Common myeloid progenitor, CD34-positive (primary cell): Measurements from ENCODE around the gene SNX24.

ENCODE experiments used
- CTCF ChIA-PET: fragments of 350-600 bp; sonication (Branson Sonifier 250); formaldehyde crosslinking; loops from one replicate; lab custom pipeline; 2021; ENCODE audit warnings: antibody characterized with exemption; lab: Charles Lee
- POLR2A ChIA-PET: fragments of 350-600 bp; sonication (Branson Sonifier 250); formaldehyde crosslinking; loops from one replicate; lab custom pipeline; 2021; ENCODE audit warnings: antibody characterized with exemption; lab: Charles Lee
- DNase-seq, 3 donors: peaks; one replicate each; pipeline versions ENCODE4 v3.0.0 to v3.0.0-alpha.2; 2013
- H3K27ac ChIP-seq, 2 experiments: 1 replicate in 1 of 2; 2 replicates in 1 of 2; pipeline ENCODE4 v1.7.0; 2013; ENCODE audit warnings: inconsistent platforms in 2 of 2, low read length in 2 of 2, mild to moderate bottlenecking in 2 of 2, low read depth in 1 of 2, moderate library complexity in 1 of 2; ENCODE audit not compliant: severe bottlenecking in 2 of 2, insufficient read depth in 1 of 2, poor library complexity in 1 of 2
- H3K27me3 ChIP-seq, 5 experiments: replicated peaks in 2 of 5; 1 replicate in 3 of 5; 2 replicates in 2 of 5; pipeline versions ENCODE4 v1.6.1 to v1.7.0; 2013; ENCODE audit warnings: low read length in 4 of 5, mild to moderate bottlenecking in 2 of 5, moderate library complexity in 2 of 5, inconsistent platforms in 1 of 5; ENCODE audit not compliant: insufficient read depth in 5 of 5, control insufficient read depth in 4 of 5
- H3K36me3 ChIP-seq, 4 experiments: 1 replicate in 2 of 4; 2 replicates in 2 of 4; pipeline versions ENCODE4 v1.6.1 to v1.7.0; 2013; ENCODE audit warnings: low read length in 3 of 4, control low read depth in 1 of 4, mild to moderate bottlenecking in 1 of 4; ENCODE audit not compliant: control insufficient read depth in 4 of 4, insufficient read depth in 4 of 4
- H3K4me1 ChIP-seq, 4 experiments: 1 replicate in 3 of 4; 2 replicates in 1 of 4; pipeline versions ENCODE4 v1.6.1 to v1.7.1; 2013; ENCODE audit warnings: low read length in 3 of 4, mild to moderate bottlenecking in 3 of 4, control low read depth in 1 of 4, inconsistent platforms in 1 of 4, moderate library complexity in 1 of 4; ENCODE audit not compliant: control insufficient read depth in 4 of 4, insufficient read depth in 4 of 4; ENCODE audit errors: control extremely low read depth in 1 of 4
- H3K4me3 ChIP-seq, 7 experiments: 1 replicate in 4 of 7; 2 replicates in 3 of 7; pipeline versions ENCODE4 v1.5.1 to v1.7.0; 2013; ENCODE audit warnings: mild to moderate bottlenecking in 7 of 7, low read length in 6 of 7, moderate library complexity in 6 of 7, inconsistent platforms in 2 of 7, low read depth in 2 of 7, control low read depth in 1 of 7; ENCODE audit not compliant: insufficient read depth in 4 of 7, control insufficient read depth in 1 of 7; ENCODE audit errors: extremely low read depth in 1 of 7
- H3K9me3 ChIP-seq, 5 experiments: 1 replicate in 4 of 5; 2 replicates in 1 of 5; pipeline versions ENCODE4 v1.6.1 to v1.7.1; 2013; ENCODE audit warnings: low read length in 4 of 5, mild to moderate bottlenecking in 2 of 5, inconsistent platforms in 1 of 5, low read depth in 1 of 5, moderate library complexity in 1 of 5; ENCODE audit not compliant: control insufficient read depth in 4 of 5, insufficient read depth in 2 of 5; ENCODE audit errors: control extremely low read depth in 1 of 5
- WGBS: methylation state at CpG from one replicate; pipeline ENCODE4 v1.1.5; 2013; ENCODE audit not compliant: insufficient coverage; 5-methylcytosine and 5-hydroxymethylcytosine counted together

The SNX24 gene

DNA sequence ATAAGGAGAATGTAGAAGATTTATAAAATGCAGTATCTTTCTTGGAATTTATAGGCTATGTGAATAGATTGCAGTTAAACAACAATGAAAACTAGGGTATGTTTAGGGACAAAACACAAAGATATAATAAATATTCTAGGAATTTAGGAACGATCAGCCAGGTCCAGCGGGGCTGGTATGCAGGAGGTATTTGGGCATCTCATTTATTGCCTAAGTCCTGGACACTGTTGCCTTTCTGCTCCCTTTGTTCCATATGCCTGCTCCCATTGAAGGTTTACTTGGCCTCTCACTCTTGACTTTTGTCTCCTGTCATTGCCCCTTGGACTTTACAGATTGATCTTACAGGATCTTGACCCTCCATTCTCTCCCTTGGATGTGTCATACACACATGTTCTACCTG lies 55.9 kb downstream of the SNX24 start:
- H3K4me1 ChIP-seq = peaks cover 0 to 15% (median 12%) of the 10 kb centered on the region in 4 experiments
- no peak for DNase-seq
- no peaks in the 10 kb centered on the region for H3K9me3 ChIP-seq
- no peak overlapping the region for H3K27ac ChIP-seq
- ChIA-PET POLR2A (no interaction called here), CTCF (no interaction called here)
- H3K27me3 ChIP-seq = no peaks in the 10 kb centered on the region
- no peaks in the 10 kb centered on the region for H3K36me3 ChIP-seq
- no peak overlapping the region for H3K4me3 ChIP-seq
- WGBS = 100% methylated on average over 2 of the region's 2 CpGs

DNA sequence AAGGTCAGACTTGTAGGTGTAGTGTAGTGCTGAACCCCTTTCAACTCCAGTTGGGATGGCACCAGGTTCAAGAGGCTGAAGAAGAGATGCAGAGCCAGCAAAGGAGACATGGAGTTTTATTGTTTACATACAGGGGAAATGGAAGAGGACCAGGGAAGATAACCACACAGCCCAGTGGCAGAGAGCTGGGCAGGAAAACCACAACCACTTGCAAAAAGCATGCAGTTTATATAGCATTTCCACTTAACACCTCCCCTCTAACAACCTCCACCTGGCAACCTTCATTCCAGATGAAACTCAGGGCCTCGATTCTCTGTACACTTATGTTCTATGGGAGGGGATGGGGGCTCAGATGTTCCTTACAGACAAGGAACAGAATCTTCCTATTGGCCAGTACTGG lies 56.9 kb downstream of the SNX24 start:
- peaks cover 0 to 15% (median 12%) of the 10 kb centered on the region in 4 experiments for H3K4me1 ChIP-seq
- no CpG with 5 or more reads among the region's 1 CpG for WGBS
- no peaks in the 10 kb centered on the region for H3K9me3 ChIP-seq
- DNase-seq = peak; percentile 4 to 50 (median 41)
- H3K27ac ChIP-seq = no peak overlapping the region
- CTCF ChIA-PET = no interaction called here
- POLR2A ChIA-PET = interaction anchor here (0.6 kb wide), 1 partner anchor 89 kb away, joined by 3 read pairs; no protein-coding TSS in a partner anchor
- no peaks in the 10 kb centered on the region for H3K36me3 ChIP-seq
- no peak overlapping the region for H3K4me3 ChIP-seq
- no peaks in the 10 kb centered on the region for H3K27me3 ChIP-seq

DNA sequence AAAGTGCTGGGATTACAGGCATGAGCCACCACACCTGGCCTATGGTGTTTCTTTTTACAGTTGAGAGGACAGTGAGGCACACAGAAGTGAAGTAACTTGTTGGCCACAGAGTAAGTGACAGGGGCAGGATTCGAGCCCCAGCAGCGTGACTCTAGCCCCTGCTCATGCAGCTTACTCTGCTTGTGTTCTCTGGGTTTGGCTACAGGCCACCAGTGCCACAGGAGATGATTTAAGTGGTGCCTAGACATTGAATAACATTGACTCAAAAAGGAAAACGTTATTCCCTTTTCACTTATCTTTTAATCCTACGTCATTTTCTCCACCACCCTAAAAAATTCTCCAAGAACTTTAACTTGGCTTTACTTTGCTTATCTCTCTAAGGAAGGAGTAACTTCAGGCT lies 61.4 kb downstream of the SNX24 start:
- ChIA-PET CTCF (no interaction called here), POLR2A (no interaction called here)
- Histone ChIP-seq H3K4me1 (peaks cover 0 to 12% (median 10%) of the 10 kb centered on the region in 4 experiments), H3K27me3 (no peaks in the 10 kb centered on the region), H3K4me3 (no peak overlapping the region), H3K27ac (no peak overlapping the region), H3K9me3 (no peaks in the 10 kb centered on the region), H3K36me3 (no peaks in the 10 kb centered on the region)
- WGBS = 53% methylated on average over 3 of the region's 4 CpGs
- no peak for DNase-seq

DNA sequence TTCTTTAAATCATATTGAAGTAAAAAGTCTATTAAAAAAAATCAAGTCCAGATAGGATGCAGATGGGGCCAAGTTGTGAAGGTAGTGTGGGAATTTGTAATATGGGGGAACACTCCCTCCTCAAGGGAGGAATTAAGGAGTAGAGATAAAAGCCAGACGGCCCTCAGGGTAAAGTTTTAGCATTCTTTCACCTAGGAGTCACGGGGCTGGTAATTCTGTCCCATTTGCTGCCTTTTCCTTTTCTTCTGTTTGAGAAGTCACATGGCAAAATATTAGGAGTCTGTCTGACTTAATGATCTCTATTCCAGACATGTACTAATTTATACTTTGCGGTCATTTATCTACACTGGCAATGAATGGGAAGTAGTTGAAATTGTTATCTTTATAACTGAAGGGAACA lies 61.9 kb downstream of the SNX24 start:
- no peak for DNase-seq
- H3K4me3 ChIP-seq = no peak overlapping the region

DNA sequence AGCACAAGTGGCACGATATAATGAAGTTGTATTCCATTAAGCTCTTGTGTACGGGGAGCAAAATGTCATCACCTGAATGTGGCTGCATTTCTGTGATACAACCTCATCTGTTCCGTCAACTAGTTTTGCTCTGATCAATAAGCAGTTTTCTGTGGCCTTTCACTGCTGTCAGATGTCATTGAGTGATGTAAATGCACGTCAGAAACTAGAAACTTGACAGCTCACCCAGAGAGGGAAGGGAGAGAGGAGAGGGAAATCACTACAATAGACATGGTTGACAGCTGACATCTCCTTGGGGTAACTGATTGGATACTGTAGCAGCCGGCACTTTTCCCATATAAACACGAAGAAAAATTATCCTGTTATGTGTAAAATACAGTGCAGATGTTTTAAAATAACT lies 62.7 kb downstream of the SNX24 start:
- Histone ChIP-seq H3K36me3 (no peaks in the 10 kb centered on the region), H3K27me3 (no peaks in the 10 kb centered on the region), H3K4me1 (no peaks in the 10 kb centered on the region), H3K27ac (no peak overlapping the region), H3K4me3 (no peak overlapping the region), H3K9me3 (no peaks in the 10 kb centered on the region)
- CTCF ChIA-PET = no interaction called here
- POLR2A ChIA-PET = no interaction called here
- 100% methylated on average over 5 of the region's 6 CpGs for WGBS
- DNase-seq = no peak

More for the DNA sequence above, 61.9 kb downstream of the SNX24 start:
- no peak overlapping the region for H3K27ac ChIP-seq
- no peaks in the 10 kb centered on the region for H3K36me3 ChIP-seq
- no peaks in the 10 kb centered on the region for H3K9me3 ChIP-seq
- no peaks in the 10 kb centered on the region for H3K27me3 ChIP-seq
- peaks cover 0 to 7% (median 7%) of the 10 kb centered on the region in 4 experiments for H3K4me1 ChIP-seq
- WGBS = 92% methylated on average over 2 of the region's 3 CpGs
- CTCF ChIA-PET = interaction anchor here (0.6 kb wide), 2 partner anchors 11 to 92 kb away, joined by 3 read pairs; no protein-coding TSS in a partner anchor
- POLR2A ChIA-PET = no interaction called here

DNA sequence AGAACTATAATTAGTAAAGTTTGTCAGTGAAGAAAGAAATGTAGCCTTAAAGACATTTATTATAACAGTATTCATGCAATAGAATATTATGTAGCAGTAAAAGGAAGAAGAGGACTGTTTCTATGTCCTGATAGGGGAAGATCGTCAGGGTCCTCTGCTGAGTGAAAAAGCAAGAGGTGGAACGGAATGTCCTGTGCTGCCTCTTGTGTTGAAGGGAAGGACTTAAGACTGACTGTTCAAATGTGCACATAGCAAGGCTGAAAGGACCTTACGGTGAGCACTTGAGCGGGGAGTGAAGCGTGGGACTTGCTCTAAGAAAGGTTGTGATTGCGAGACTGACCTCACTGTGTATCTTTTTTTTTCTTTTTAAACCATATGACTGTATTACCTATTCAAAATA lies 63.2 kb downstream of the SNX24 start:
- H3K9me3 ChIP-seq = no peaks in the 10 kb centered on the region
- no peak overlapping the region for H3K27ac ChIP-seq
- 100% methylated on average over 5 of the region's 6 CpGs for WGBS
- ChIA-PET POLR2A (no interaction called here), CTCF (no interaction called here)
- no peaks in the 10 kb centered on the region for H3K4me1 ChIP-seq
- no peaks in the 10 kb centered on the region for H3K36me3 ChIP-seq
- no peak overlapping the region for H3K4me3 ChIP-seq
- H3K27me3 ChIP-seq = no peaks in the 10 kb centered on the region
- no peak for DNase-seq

GRCh38 chr5:122909470-122910100 lies 64.2 kb downstream of the SNX24 start:
- no peaks in the 10 kb centered on the region for H3K27me3 ChIP-seq
- 100% methylated on average over 4 of the region's 5 CpGs for WGBS
- DNase-seq = no peak
- H3K4me1 ChIP-seq = no peaks in the 10 kb centered on the region
- no peaks in the 10 kb centered on the region for H3K9me3 ChIP-seq
- no peak overlapping the region for H3K27ac ChIP-seq
- CTCF ChIA-PET = no interaction called here
- POLR2A ChIA-PET = no interaction called here
- H3K36me3 ChIP-seq = no peaks in the 10 kb centered on the region
- no peak overlapping the region for H3K4me3 ChIP-seq
